Ovary (tissue), 3 donors: ENCODE measurements around the gene TRMU.

Source experiments
- POLR2A ChIP-seq: fragments of 450-650 bp; IDR thresholded peaks from one replicate; pipeline ENCODE4 v1.6.1; 2017; ENCODE audit warnings: antibody characterized with exemption, mild to moderate bottlenecking, moderate library complexity
- TF ChIP-seq, protein P1 (sequence below), 3 donors: fragments of 450-650 bp in 2 of 3; fragments of 200-600 bp in 1 of 3; IDR thresholded peaks; one replicate each; pipeline versions ENCODE4 v1.5.1 to v1.8.0; 2016 to 2022; ENCODE audit warnings: antibody characterized with exemption in 3 of 3, mild to moderate bottlenecking in 1 of 3
- donor health status: DM: no; HTN: no; CAD: no.

DNA sequence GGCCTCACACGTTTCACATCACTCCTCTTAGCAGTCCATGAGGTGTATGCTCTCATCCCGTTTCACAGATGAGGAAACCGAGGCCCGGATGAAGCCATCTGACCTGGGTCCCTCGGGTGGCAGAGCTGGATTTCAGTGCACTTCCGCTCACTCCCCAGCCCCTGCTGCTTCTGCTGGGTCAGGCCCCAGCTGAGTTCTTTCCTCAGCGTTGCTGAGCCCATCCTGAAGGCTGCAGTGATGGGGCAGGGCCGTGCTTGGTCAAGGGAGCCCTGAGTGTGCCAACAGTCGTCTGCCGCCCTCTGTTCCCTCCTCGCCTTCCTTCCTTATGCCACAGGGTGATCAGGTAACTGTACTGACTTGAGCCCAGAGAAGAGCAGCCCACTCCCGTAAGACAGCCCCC, 12.1 kb downstream of the TRMU start:
- TF ChIP-seq, protein P1, sequence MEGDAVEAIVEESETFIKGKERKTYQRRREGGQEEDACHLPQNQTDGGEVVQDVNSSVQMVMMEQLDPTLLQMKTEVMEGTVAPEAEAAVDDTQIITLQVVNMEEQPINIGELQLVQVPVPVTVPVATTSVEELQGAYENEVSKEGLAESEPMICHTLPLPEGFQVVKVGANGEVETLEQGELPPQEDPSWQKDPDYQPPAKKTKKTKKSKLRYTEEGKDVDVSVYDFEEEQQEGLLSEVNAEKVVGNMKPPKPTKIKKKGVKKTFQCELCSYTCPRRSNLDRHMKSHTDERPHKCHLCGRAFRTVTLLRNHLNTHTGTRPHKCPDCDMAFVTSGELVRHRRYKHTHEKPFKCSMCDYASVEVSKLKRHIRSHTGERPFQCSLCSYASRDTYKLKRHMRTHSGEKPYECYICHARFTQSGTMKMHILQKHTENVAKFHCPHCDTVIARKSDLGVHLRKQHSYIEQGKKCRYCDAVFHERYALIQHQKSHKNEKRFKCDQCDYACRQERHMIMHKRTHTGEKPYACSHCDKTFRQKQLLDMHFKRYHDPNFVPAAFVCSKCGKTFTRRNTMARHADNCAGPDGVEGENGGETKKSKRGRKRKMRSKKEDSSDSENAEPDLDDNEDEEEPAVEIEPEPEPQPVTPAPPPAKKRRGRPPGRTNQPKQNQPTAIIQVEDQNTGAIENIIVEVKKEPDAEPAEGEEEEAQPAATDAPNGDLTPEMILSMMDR (IDR thresholded peaks at IDR 0.05), result no peak
- no peak for TF ChIP-seq POLR2A
